ENCODE measurements around the gene ZBTB34. TPM values are rescaled to one million over a fixed set of nuclear protein-coding genes. Genes with fewer than 3 reads are reported as not detected.

ZBTB34 gene
- total and polyA plus RNA-seq, 12 donors: 1.6 to 6.5 (median 5.1) TPM

GRCh38 chr9:126880947-126881332, 20.5 kb downstream of the ZBTB34 start:
- H3K4me3 ChIP-seq: no peak overlapping the region
- no peaks in the 10 kb centered on the region for H3K9me3 ChIP-seq
- peak in 1 of 2 donors; percentile 16 for DNase-seq
- H3K36me3 ChIP-seq: peaks cover 0 to 71% (median 11%) of the 10 kb centered on the region in 9 donors
- no peak overlapping the region for H3K27ac ChIP-seq
- no peak for TF ChIP-seq CTCF (IDR thresholded peaks at IDR 0.05)
- peaks cover 0 to 25% (median 16%) of the 10 kb centered on the region in 9 donors for H3K4me1 ChIP-seq
- intact Hi-C loops (cut with DNase I): no loop called here
- 51 to 67% methylated on average over 6 of the region's 6 CpGs for whole genome bisulfite sequencing, 2 donors
- H3K27me3 ChIP-seq: no peaks in the 10 kb centered on the region
- peak in 7 of 8 donors; percentile 47 to 83 (median 59) for ATAC-seq

- peaks cover 0 to 70% (median 11%) of the 10 kb centered on the region in 9 donors for H3K36me3 ChIP-seq
Measured at GRCh38 chr9:126882746-126883145, 22.3 kb downstream of the ZBTB34 start.

DNA sequence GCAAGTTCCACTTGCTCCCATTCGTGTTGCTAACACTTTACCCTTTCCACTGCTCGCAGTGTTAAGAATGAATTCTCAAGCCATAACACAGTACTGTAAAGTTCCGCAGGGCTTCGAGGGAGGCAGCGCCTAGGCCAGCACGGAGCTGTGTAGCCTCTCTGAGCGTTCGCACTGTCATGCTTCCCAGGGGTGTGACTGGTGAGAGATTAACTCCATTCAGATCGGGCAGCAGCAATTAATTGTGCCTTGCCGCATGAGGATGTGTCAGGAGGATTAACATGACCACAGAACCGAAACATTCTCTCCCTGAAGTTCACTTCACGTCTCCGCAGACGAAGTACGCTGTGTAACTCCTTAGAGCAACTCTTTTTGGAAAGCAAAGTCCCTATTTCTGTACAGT, 23.2 kb downstream of the ZBTB34 start:
- Histone ChIP-seq H3K4me1 (peaks cover 0 to 26% (median 16%) of the 10 kb centered on the region in 9 donors), H3K9me3 (no peaks in the 10 kb centered on the region), H3K27me3 (no peaks in the 10 kb centered on the region), H3K27ac (no peak overlapping the region), H3K36me3 (peaks cover 0 to 63% (median 11%) of the 10 kb centered on the region in 9 donors), H3K4me3 (no peak overlapping the region)
- intact Hi-C loops (cut with DNase I): no loop called here
- DNase-seq (no peak), ATAC-seq (no peak)
- 83 to 84% methylated on average over 15 of the region's 15 CpGs for WGBS, 2 donors
- TF ChIP-seq CTCF (IDR thresholded peaks at IDR 0.05): no peak

More at GRCh38 chr9:126882746-126883145, 22.3 kb downstream of the ZBTB34 start:
- H3K27me3 ChIP-seq: no peaks in the 10 kb centered on the region
- TF ChIP-seq CTCF (IDR thresholded peaks at IDR 0.05): no peak
- no peak for ATAC-seq
- peaks cover 0 to 26% (median 16%) of the 10 kb centered on the region in 9 donors for H3K4me1 ChIP-seq
- no peak for DNase-seq
- 94 to 95% methylated on average over 11 of the region's 11 CpGs for WGBS, 2 donors
- intact Hi-C loops (cut with DNase I): no loop called here
- no peak overlapping the region for H3K27ac ChIP-seq
- no peaks in the 10 kb centered on the region for H3K9me3 ChIP-seq
- no peak overlapping the region for H3K4me3 ChIP-seq

DNA sequence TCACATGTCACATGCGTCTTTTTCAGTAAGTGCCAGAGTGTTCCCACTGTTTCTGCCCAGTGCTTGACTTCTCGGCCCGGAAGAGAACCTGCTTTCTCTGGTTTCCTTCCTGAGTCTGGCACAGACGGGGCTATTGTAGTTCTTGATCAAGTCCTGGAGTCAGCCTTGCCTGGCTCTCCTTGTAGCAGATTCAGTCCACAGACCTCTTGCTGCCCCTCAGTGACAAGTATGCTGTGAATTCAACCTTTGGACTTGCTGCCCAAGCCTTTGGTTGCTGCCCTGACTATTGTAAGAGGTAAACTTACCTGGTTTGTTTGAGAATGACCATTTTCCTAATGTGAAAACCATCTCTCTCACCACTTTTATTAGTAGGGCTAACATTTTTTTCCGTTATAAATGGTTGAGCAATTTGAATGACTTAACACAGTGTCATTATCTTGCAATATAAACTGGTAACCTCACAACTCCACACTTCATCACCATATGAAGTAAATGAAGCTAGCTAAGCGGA, 24.7 kb downstream of the ZBTB34 start:
- intact Hi-C loops (cut with DNase I): no loop called here
- H3K27ac ChIP-seq: peak overlapping the region in 4 of 10 donors; percentile 15 to 54 (median 30)
- H3K4me1 ChIP-seq: peaks cover 0 to 22% (median 16%) of the 10 kb centered on the region in 9 donors
- no peak for DNase-seq
- H3K4me3 ChIP-seq: no peak overlapping the region
- H3K9me3 ChIP-seq: no peaks in the 10 kb centered on the region
- TF ChIP-seq CTCF (IDR thresholded peaks at IDR 0.05): no peak
- H3K27me3 ChIP-seq: no peaks in the 10 kb centered on the region
- peak in 7 of 8 donors; percentile 24 to 74 (median 44) for ATAC-seq
- WGBS, 2 donors: 43 to 53% methylated on average over 6 of the region's 6 CpGs
- H3K36me3 ChIP-seq: peaks cover 0 to 51% (median 3%) of the 10 kb centered on the region in 9 donors
